Activated naive CD4-positive, alpha-beta T cell treated with anti-CD3 and anti-CD28 coated beads, Interleukin-2, amount 50 U/mL, for 24 hours (primary cell): ENCODE measurements around the gene TMEM176B.
"Not testable (repeated sequence)": the region's sequence is repeated elsewhere in the genome, so short reads cannot be mapped to it uniquely, and the experiment has no call there.

Experiments
- H3K27ac Mint-ChIP-seq: one replicate; pipeline ENCODE4 v1.8.0; 2021; ENCODE audit warnings: mild to moderate bottlenecking, mixed read lengths
- H3K27me3 Mint-ChIP-seq: one replicate; pipeline ENCODE4 v1.8.0; 2021; ENCODE audit warnings: mixed read lengths
- H3K36me3 Mint-ChIP-seq: one replicate; pipeline ENCODE4 v1.8.0; 2021; ENCODE audit warnings: mixed read lengths
- H3K4me1 Mint-ChIP-seq: one replicate; pipeline ENCODE4 v1.8.0; 2021; ENCODE audit warnings: mixed read lengths
- H3K4me3 Mint-ChIP-seq: one replicate; pipeline ENCODE4 v1.8.0; 2021; ENCODE audit warnings: mild to moderate bottlenecking, mixed read lengths
- H3K9me3 Mint-ChIP-seq: one replicate; pipeline ENCODE4 v1.8.0; 2021; ENCODE audit warnings: mixed read lengths

TMEM176B gene

DNA sequence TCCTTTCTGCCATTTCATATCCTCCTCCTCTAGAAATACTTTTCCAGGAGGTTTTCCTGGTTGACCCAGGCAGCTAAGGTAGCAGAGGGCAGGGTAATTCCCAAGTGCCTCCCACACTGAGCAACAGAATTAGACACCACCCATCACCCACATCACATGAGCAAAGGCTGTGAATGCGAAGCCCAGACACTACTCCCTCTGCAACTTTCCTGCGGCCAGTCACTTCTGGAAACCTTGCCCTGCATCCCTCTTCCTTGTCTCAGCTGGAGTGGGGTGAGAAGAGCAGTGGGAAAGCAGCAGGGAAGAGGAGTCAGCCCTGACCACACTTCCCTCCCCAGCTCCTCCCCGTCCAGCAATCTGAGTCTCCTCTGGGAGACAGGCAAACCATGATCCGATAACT lies 15.2 kb downstream of the TMEM176B start:
- Mint-ChIP-seq H3K4me1 (peaks cover 6% of the 10 kb centered on the region), H3K27ac (no peak overlapping the region), H3K9me3 (no peaks in the 10 kb centered on the region), H3K4me3 (no peak overlapping the region), H3K27me3 (peaks cover 2% of the 10 kb centered on the region), H3K36me3 (no peaks in the 10 kb centered on the region)

DNA sequence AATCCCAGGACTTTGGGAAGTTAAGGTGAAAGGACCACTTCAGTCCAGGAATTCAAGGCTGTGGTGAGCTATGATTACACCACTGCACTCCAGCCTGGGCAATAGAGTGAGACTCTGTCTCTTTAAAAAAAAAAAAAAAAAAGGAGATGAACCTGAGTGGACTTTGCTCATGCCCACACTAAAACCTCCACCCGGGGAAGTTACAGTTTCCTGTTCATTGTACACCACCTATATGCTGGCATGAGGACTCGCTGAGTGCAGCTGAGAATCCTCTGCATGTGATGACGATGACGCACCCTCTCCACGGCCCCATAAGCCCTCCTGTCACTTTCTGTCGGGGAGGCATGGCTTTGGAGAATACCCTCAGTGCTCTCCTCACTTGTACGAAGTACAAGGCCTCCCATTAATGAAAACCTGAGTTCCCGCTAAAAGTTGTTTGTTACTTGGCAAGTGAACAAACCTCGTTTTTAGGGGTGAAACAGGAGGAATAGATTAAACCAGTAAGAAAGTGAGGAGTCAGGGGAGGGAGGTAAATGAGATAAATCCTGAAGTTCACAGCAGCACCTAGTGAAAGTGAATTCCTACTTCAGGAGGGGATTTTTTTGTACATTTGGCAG lies 15.9 kb downstream of the TMEM176B start:
- no peaks in the 10 kb centered on the region for H3K36me3 Mint-ChIP-seq
- peaks cover 6% of the 10 kb centered on the region for H3K4me1 Mint-ChIP-seq
- no peaks in the 10 kb centered on the region for H3K9me3 Mint-ChIP-seq
- peaks cover 2% of the 10 kb centered on the region for H3K27me3 Mint-ChIP-seq
- H3K27ac Mint-ChIP-seq: no peak overlapping the region
- no peak overlapping the region for H3K4me3 Mint-ChIP-seq

GRCh38 chr7:150781961-150782360 lies 18.2 kb downstream of the TMEM176B start:
- H3K27ac Mint-ChIP-seq: no peak overlapping the region
- no peaks in the 10 kb centered on the region for H3K9me3 Mint-ChIP-seq
- H3K4me3 Mint-ChIP-seq: no peak overlapping the region
- H3K4me1 Mint-ChIP-seq: peaks cover 18% of the 10 kb centered on the region
- H3K27me3 Mint-ChIP-seq: peaks cover 2% of the 10 kb centered on the region
- no peaks in the 10 kb centered on the region for H3K36me3 Mint-ChIP-seq

- no peak overlapping the region for H3K4me3 Mint-ChIP-seq
- H3K36me3 Mint-ChIP-seq: no peaks in the 10 kb centered on the region
- peaks cover 17% of the 10 kb centered on the region for H3K4me1 Mint-ChIP-seq
- peaks cover 2% of the 10 kb centered on the region for H3K27me3 Mint-ChIP-seq
- no peak overlapping the region for H3K27ac Mint-ChIP-seq
- H3K9me3 Mint-ChIP-seq: no peaks in the 10 kb centered on the region
Observed at GRCh38 chr7:150781103-150781502, 19.1 kb downstream of the TMEM176B start.

DNA sequence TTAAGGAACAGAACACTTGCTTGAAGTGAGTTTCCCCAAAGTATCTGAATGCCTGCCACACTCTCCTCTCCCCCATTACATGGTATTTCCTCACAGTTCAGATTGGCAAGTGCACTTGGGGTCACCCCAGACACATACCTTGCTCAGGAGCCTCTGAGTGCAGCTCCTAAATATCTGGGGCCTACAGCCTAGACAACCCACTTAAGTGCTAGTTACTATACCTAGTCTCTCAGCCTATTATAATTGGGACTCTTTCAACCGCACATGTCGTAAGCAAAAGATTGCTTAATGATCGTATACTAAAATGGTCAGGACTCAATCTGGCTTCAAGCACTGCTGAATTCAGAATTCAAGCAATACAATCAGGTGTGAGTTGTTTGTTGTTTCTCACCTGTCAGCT lies 19.9 kb downstream of the TMEM176B start:
- H3K4me3 Mint-ChIP-seq: no peak overlapping the region
- H3K27ac Mint-ChIP-seq: no peak overlapping the region
- no peaks in the 10 kb centered on the region for H3K27me3 Mint-ChIP-seq

DNA sequence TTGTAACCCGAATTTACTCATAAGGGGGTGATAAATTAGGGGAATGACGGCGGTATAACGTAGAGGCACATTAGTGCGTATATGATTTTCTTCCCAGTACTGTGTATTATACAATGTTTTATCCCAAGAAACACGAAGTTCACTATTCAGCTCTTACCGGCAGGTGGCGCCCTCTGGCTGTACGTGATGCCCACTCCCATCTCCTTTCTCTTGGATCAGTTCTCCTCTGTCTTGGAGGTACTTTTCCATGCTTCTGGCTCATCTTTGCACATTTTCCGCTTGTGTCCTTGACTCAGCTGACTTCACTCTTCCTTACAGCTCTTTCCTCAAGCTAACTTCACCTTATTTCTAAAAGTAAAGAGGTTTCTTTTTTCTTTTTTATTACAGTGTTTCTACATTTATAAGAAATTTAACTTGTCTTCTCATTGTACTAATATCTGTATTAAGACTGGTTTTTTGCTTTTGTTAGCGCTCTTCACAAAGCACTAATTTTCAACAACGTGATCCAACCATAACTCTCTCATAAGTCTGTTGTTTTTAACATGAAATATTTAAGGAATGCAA lies 21.3 kb downstream of the TMEM176B start:
- no peak overlapping the region for H3K27ac Mint-ChIP-seq
- peaks cover 3% of the 10 kb centered on the region for H3K36me3 Mint-ChIP-seq
- H3K4me3 Mint-ChIP-seq: no peak overlapping the region
- H3K27me3 Mint-ChIP-seq: no peaks in the 10 kb centered on the region
- H3K9me3 Mint-ChIP-seq: no peaks in the 10 kb centered on the region
- H3K4me1 Mint-ChIP-seq: peaks cover 12% of the 10 kb centered on the region

More for the DNA sequence above, 19.9 kb downstream of the TMEM176B start:
- Mint-ChIP-seq H3K9me3 (no peaks in the 10 kb centered on the region), H3K36me3 (no peaks in the 10 kb centered on the region), H3K4me1 (peaks cover 12% of the 10 kb centered on the region)

GRCh38 chr7:150778014-150778737 lies 22.0 kb downstream of the TMEM176B start:
- H3K27me3 Mint-ChIP-seq: no peaks in the 10 kb centered on the region
- no peak overlapping the region for H3K4me3 Mint-ChIP-seq
- H3K27ac Mint-ChIP-seq: no peak overlapping the region
- peaks cover 12% of the 10 kb centered on the region for H3K4me1 Mint-ChIP-seq
- H3K36me3 Mint-ChIP-seq: peaks cover 3% of the 10 kb centered on the region
- H3K9me3 Mint-ChIP-seq: no peaks in the 10 kb centered on the region

DNA sequence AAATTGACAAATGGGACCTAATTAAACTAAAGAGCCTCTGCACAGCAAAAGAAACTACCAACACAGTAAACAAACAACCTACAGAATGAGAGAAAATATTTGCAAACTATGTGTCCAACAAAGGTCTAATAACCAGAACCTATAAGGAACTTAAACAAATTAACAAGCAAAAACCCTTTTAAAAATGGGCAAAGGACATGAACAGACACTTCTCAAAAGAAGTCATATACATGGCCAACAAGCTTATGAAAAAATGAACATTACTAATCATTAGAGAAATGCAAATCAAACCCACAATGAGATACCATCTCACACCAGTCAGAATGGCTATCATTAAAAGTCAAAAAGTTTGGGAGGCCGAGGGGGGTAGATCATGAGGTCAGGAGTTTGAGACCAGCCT lies 26.0 kb downstream of the TMEM176B start:
- not testable (repeated sequence) for H3K27me3 Mint-ChIP-seq, H3K27ac Mint-ChIP-seq, H3K36me3 Mint-ChIP-seq, H3K9me3 Mint-ChIP-seq, H3K4me3 Mint-ChIP-seq
- H3K4me1 Mint-ChIP-seq: peaks cover 12% of the 10 kb centered on the region

DNA sequence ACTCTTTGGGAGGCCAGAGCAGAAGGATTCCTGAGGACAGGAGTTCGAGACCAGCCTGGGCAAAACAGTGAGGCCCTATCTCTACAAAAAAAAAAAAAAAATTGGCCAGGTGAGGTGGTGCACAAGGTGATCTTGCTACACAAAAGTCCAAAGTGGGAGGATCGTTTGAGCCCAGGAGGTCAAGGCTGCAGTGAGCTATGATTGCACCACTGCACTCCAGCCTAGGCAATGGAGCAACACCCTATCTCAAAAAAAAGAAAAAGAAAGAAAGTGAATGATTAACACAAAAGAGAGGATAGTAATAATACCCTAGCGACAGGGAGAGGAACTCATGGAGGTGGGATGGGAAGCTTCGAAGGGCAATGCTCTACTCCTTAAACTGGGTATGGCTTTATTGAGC lies 30.4 kb downstream of the TMEM176B start:
- Mint-ChIP-seq H3K4me1 (no peaks in the 10 kb centered on the region), H3K27ac (no peak overlapping the region), H3K27me3 (no peaks in the 10 kb centered on the region), H3K9me3 (no peaks in the 10 kb centered on the region), H3K36me3 (peaks cover 10% of the 10 kb centered on the region), H3K4me3 (no peak overlapping the region)

DNA sequence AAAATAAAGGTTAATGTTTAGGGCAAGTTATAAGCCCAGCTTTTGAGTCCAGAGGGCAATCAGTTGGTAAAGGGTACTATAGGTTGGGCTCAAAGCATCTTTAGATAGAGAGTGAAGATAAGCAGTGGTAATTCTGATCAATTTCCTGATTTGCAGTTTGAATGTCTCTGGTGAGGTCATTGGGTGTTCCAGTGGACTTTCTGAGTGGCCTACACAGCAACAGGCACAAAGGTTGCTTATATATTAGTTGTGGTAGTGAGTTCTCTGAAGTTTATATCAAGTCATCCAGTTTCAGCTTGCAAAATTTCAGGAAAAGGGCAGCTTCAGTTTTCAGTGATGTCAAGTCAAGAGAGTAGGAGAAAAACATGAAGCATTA lies 33.8 kb downstream of the TMEM176B start:
- Mint-ChIP-seq H3K36me3 (peaks cover 1% of the 10 kb centered on the region), H3K27me3 (no peaks in the 10 kb centered on the region), H3K27ac (no peak overlapping the region), H3K4me3 (no peak overlapping the region), H3K4me1 (no peaks in the 10 kb centered on the region), H3K9me3 (no peaks in the 10 kb centered on the region)

DNA sequence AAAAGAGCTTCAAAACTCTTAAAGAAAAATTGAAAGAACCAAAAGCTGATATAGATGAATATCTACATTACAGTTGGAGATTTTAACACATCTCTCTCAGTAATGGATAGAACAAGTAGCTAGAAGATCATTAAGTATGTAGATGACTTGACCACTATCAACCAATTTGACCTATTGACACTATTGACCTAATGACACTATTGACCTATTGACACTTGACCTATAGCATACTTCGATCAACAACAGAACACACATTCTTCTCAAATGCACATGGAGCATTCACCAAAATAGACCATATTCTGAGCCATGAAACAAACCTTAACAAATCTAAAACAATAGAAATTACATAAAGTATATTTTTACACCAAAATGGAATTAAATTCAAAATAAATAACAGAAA lies 40.7 kb downstream of the TMEM176B start:
- Mint-ChIP-seq H3K4me3 (no peak overlapping the region), H3K36me3 (no peaks in the 10 kb centered on the region), H3K4me1 (peaks cover 31% of the 10 kb centered on the region), H3K27ac (no peak overlapping the region), H3K9me3 (no peaks in the 10 kb centered on the region), H3K27me3 (no peaks in the 10 kb centered on the region)

- H3K36me3 Mint-ChIP-seq: no peaks in the 10 kb centered on the region
- no peaks in the 10 kb centered on the region for H3K9me3 Mint-ChIP-seq
- H3K27me3 Mint-ChIP-seq: no peaks in the 10 kb centered on the region
- H3K4me3 Mint-ChIP-seq: peak overlapping the region; percentile 80
- H3K27ac Mint-ChIP-seq: peak overlapping the region; percentile 92
- H3K4me1 Mint-ChIP-seq: peaks cover 55% of the 10 kb centered on the region
Observed at GRCh38 chr7:150756858-150757257, 43.3 kb downstream of the TMEM176B start.

- H3K4me3 Mint-ChIP-seq: peak overlapping the region; percentile 80
- H3K27me3 Mint-ChIP-seq: no peaks in the 10 kb centered on the region
- H3K4me1 Mint-ChIP-seq: peaks cover 59% of the 10 kb centered on the region
- no peaks in the 10 kb centered on the region for H3K36me3 Mint-ChIP-seq
- H3K27ac Mint-ChIP-seq: peak overlapping the region; percentile 92
- H3K9me3 Mint-ChIP-seq: no peaks in the 10 kb centered on the region
Observed at GRCh38 chr7:150756166-150756565, 44.0 kb downstream of the TMEM176B start.

- Mint-ChIP-seq H3K27me3 (no peaks in the 10 kb centered on the region), H3K4me3 (peak overlapping the region; percentile 80), H3K9me3 (peaks cover under 1% of the 10 kb centered on the region), H3K27ac (peak overlapping the region; percentile 92), H3K4me1 (peaks cover 65% of the 10 kb centered on the region), H3K36me3 (peaks cover 1% of the 10 kb centered on the region)
Observed at GRCh38 chr7:150755473-150756099, 44.6 kb downstream of the TMEM176B start.

DNA sequence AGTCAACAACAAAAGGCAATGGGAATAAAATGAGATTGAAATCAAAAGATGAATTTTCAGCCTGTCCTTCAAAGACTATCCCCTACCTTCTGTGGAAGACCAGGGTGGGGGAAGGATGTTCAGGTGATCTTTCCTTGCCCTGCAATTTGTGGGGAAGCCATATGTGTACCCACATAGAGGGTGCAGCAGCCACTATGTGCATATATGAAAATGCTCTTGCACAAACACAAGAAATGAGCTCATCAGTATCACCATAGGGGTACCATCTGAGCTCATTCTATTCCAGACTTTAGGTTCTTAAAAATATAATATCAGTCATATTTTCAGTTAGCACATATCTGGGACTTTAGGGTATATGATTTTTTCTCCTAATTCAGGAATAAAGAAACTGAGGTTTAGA lies 45.2 kb downstream of the TMEM176B start:
- Mint-ChIP-seq H3K9me3 (peaks cover 4% of the 10 kb centered on the region), H3K4me3 (peak overlapping the region; percentile 80), H3K4me1 (peaks cover 71% of the 10 kb centered on the region), H3K27me3 (no peaks in the 10 kb centered on the region), H3K27ac (peak overlapping the region; percentile 92), H3K36me3 (peaks cover 1% of the 10 kb centered on the region)
